HG03432 (cell line): ENCODE results near the gene C14orf119.

ENCODE experiments used
- ATAC-seq: cut with Tn5 transposase; IDR thresholded peaks from one replicate; pipeline ENCODE4 v1.9.1; 2021; ENCODE audit warnings: mild to moderate bottlenecking, moderate library complexity; ENCODE audit not compliant: unreplicated experiment

The C14orf119 gene

DNA sequence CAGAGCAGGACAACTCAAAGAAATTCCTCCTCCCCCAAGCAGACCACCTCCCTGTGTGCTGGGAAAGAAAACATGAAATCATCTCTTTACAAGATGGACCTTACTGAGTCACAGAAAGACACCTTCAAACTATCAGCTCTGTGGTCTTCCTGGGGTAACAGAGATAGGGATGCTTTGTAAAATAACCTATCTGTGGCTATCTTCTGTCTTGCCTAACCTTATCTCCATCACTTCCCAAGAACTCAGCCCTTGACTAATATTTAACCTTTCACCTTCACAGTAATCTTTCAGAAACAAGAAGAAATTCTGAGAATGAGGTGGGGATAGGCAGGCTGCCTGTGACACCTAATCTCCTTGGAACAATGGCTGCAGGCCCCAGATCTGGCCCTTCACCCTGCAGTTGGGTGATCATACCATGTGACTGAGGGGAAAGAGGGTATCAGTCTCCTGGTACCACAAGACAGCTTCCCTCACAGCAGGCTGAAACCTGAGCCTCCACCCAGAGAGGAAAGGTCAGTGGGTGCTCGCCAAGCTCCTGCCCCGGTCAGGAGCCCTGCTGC is 51.1 kb downstream of the C14orf119 start:
- ATAC-seq, result no peak

DNA sequence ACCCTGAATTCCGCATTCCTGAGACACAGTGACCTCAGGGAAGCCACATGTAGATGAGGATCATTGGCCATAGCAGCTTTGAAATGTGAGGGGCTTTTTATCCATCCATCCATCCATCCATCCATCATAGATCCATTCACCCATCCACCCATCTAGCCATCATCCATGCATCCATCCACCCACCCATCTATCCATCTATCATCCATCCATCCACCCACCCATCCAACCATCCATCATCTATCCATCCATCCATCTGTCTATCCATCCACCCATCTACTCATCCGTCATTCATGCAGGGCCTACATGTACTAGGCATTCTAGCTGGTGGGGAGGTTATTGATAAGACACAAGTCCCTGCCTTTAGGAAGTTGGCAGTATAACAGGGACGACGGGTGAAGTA is 51.7 kb downstream of the C14orf119 start:
- ATAC-seq, result no peak

DNA sequence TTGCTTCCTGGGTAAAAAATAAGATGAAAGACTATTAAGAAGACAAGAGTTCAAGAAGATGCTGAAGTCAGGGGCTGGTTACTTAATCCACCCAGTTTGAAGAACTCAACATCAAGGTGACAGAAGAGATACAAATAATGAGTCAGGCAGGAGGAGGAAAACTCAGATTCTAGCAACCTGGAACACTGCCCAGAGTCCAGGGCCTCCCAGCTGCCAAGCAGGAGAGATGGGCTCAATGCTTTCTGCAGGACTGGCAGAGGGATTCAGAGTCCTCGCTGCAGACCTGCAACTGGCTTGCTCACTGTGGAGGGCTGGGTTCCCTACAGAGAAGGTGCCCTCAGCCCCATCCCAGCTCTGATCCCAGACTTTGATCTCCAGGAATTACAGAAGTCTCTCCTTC is 52.4 kb downstream of the C14orf119 start:
- no peak for ATAC-seq

DNA sequence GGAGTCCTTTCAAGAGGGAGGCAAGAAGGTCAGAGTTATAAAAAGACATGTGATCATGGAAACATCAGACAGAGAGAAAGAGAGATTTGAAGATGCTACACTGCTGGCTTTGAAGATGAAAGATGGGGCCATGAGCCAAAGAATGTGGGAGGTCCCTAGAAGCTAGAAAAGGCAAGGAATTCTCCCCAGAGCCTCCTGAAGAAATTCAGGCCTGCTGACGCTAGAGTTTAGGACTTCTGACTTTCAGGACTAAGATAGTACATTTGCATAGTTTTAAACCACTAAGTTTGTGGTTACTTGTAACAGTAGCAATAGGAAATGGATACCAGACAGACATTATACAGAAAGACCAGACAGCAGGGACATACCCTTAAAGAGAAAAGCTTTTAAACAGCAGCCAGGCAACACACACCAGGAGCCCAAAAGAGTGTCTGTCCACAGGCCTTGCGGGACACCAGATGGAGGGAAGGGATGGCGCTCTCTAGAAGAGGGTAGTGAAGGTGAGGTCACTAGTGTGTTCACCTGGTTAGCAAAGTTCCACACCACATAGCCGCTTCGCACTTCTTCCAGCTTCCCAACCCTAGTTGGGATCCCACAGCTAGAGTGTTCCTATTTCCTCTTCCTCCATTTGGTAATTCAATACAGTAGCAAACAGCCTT is 53.4 kb downstream of the C14orf119 start:
- ATAC-seq, result no peak

DNA sequence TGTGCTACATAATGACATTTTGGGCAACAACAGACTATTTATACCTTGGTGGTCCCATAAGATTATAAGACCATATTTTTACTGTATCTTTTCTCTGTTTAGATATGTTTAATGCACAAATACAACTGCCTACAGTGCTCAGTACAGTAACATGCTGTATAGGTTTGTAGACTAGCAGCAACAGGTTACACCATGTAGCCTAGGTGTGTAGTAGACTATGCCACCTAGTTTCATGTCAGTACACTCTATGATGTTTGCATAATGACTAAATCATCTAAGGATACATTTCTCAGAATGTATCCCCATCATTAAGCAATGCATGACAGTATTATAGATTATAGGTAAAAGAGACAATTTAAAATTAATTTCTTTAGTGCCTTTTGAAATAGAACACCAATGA is 54.4 kb downstream of the C14orf119 start:
- ATAC-seq, result no peak
